BLaER1 treated with 17β-estradiol and CSF1 and Interleukin-3, amounts not matched to agents 10 nM and 100 nM (cell line): ENCODE data around the gene INS.

ENCODE experiments used
- H3K27ac ChIP-seq, 11 experiments: shearing (Covaris generic); formaldehyde crosslinking; 2 replicates each; pipeline ENCODE4 v1.8.1; 2022
- H3K27me3 ChIP-seq, 11 experiments: shearing (Covaris generic); formaldehyde crosslinking; 2 replicates each; pipeline ENCODE4 v1.8.1; 2022
- H3K36me3 ChIP-seq, 11 experiments: shearing (Covaris generic); formaldehyde crosslinking; 2 replicates each; pipeline ENCODE4 v1.8.1; 2022
- H3K4me1 ChIP-seq, 10 experiments: shearing (Covaris generic); formaldehyde crosslinking; 2 replicates each; pipeline ENCODE4 v1.8.1; 2022
- H3K4me2 ChIP-seq, 11 experiments: shearing (Covaris generic); formaldehyde crosslinking; 2 replicates each; pipeline ENCODE4 v1.8.1; 2022
- H3K4me3 ChIP-seq, 10 experiments: shearing (Covaris generic); formaldehyde crosslinking; 2 replicates each; pipeline ENCODE4 v1.8.1; 2022
- H3K9ac ChIP-seq, 11 experiments: shearing (Covaris generic); formaldehyde crosslinking; 2 replicates each; pipeline ENCODE4 v1.8.1; 2022
- H3K9me3 ChIP-seq, 11 experiments: shearing (Covaris generic); formaldehyde crosslinking; replicated peaks in 1 of 11; 2 replicates each; pipeline ENCODE4 v1.8.1; 2022
- H4K20me1 ChIP-seq, 11 experiments: shearing (Covaris generic); formaldehyde crosslinking; 2 replicates each; pipeline ENCODE4 v1.8.1; 2022
- Cebpa-rat ChIP-seq, 11 experiments: shearing (Covaris generic); IDR thresholded peaks; 2 replicates each; pipeline ENCODE4 v1.8.1; 2022

INS gene

DNA sequence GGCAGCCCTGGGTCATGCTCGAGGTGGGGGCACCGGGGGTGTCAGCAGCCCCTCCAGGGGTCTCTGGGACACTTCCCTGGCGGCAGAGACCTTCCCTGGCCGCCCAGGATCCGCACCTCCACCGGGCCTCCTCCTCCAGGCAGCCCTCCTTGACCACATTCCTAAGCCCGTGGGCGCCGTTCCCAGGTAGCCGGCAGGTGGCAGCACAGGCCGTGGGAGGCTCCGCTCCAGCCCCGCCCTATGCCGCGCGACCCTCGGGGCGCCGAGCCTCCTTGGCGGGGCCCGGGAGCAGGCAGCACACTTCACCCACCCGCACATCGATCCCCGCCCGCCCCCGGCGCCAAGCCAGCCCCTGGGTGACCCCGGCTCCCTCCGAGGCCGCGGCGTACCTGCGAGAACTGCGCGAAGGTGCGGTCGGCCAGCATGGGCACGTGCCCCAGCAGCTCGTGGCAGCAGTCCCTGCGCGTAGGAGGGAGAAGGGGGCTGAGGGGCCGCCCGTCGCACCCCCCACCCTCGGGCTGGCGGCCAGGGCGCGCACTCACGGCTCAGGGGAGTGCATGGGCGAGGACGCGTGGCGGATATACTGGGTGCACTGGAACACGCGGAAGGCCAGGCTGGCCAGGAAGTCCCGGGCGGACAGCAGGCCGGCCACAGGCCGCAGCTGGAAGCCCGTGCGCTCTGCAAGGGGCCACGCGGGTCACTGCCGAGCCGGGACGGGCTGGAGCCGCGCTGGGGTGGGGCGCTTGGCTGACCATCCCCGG is 5.3 kb upstream of the INS start:
- no peak for TF ChIP-seq Cebpa-rat (IDR thresholded peaks at IDR 0.05)
- H3K27me3 ChIP-seq, result peaks cover 35 to 80% (median 59%) of the 10 kb centered on the region in 11 experiments
- H4K20me1 ChIP-seq, result peaks cover 0 to 35% (median 0%) of the 10 kb centered on the region in 11 experiments; a peak in 10 of 22 replicates
- H3K9me3 ChIP-seq, result no peaks in the 10 kb centered on the region
- H3K36me3 ChIP-seq, result no peaks in the 10 kb centered on the region
- H3K9ac ChIP-seq, result no peak overlapping the region
- no peak overlapping the region for H3K4me3 ChIP-seq
- no peak overlapping the region for H3K27ac ChIP-seq
- peaks cover 0 to 32% (median 7%) of the 10 kb centered on the region in 10 experiments; a peak in 8 of 20 replicates for H3K4me1 ChIP-seq
- peak overlapping the region in 1 of 11 experiments; percentile 15; a peak in 2 of 22 replicates for H3K4me2 ChIP-seq

DNA sequence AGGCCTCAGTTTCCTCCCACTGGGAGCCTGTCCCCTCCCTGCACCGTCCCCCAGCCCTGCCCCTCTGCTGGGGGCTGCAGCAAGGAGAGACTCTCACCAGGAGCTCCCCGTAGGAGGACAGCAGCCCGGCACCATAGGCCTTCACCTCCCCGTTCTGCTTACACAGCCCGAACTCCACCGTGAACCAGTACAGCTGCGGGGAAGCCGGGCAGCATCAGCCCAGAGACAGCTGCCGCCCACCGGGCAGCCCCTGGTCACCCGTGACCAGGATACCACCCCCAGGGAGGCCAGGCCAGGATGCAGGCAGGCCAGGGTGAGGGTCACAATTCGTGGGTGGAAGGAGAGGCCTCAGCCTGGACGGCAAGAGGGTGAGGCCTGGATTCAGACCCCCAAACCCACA is 4.6 kb upstream of the INS start:
- Histone ChIP-seq H3K9ac (0 out of 22 replicates have a peak overlapping the region, but pooled peaks of 1 of the 11 experiments have one; percentile 33), H3K4me2 (peak overlapping the region in 4 of 11 experiments; percentile 6 to 19 (median 12); a peak in 6 of 22 replicates), H3K27ac (no peak overlapping the region), H3K36me3 (no peaks in the 10 kb centered on the region), H3K27me3 (peaks cover 35 to 77% (median 56%) of the 10 kb centered on the region in 11 experiments), H3K4me1 (peaks cover 0 to 32% (median 7%) of the 10 kb centered on the region in 10 experiments; a peak in 8 of 20 replicates), H3K4me3 (no peak overlapping the region), H4K20me1 (peaks cover 0 to 41% (median 0%) of the 10 kb centered on the region in 11 experiments; a peak in 10 of 22 replicates), H3K9me3 (no peaks in the 10 kb centered on the region)
- TF ChIP-seq Cebpa-rat (IDR thresholded peaks at IDR 0.05), result no peak

GRCh38 chr11:2164861-2165555 is 4.0 kb upstream of the INS start:
- no peak overlapping the region for H3K27ac ChIP-seq
- no peaks in the 10 kb centered on the region for H3K36me3 ChIP-seq
- H3K9ac ChIP-seq, result 0 out of 22 replicates have a peak overlapping the region, but pooled peaks of 1 of the 11 experiments have one; percentile 33
- peak overlapping the region in 4 of 11 experiments; percentile 6 to 19 (median 12); a peak in 6 of 22 replicates for H3K4me2 ChIP-seq
- H3K4me1 ChIP-seq, result peaks cover 0 to 32% (median 7%) of the 10 kb centered on the region in 10 experiments; a peak in 8 of 20 replicates
- peaks cover 0 to 47% (median 0%) of the 10 kb centered on the region in 11 experiments; a peak in 10 of 22 replicates for H4K20me1 ChIP-seq
- peaks cover 31 to 77% (median 51%) of the 10 kb centered on the region in 11 experiments for H3K27me3 ChIP-seq
- no peaks in the 10 kb centered on the region for H3K9me3 ChIP-seq
- no peak overlapping the region for H3K4me3 ChIP-seq
- no peak for TF ChIP-seq Cebpa-rat (IDR thresholded peaks at IDR 0.05)

GRCh38 chr11:2164081-2164480 is 3.1 kb upstream of the INS start:
- no peak for TF ChIP-seq Cebpa-rat (IDR thresholded peaks at IDR 0.05)

DNA sequence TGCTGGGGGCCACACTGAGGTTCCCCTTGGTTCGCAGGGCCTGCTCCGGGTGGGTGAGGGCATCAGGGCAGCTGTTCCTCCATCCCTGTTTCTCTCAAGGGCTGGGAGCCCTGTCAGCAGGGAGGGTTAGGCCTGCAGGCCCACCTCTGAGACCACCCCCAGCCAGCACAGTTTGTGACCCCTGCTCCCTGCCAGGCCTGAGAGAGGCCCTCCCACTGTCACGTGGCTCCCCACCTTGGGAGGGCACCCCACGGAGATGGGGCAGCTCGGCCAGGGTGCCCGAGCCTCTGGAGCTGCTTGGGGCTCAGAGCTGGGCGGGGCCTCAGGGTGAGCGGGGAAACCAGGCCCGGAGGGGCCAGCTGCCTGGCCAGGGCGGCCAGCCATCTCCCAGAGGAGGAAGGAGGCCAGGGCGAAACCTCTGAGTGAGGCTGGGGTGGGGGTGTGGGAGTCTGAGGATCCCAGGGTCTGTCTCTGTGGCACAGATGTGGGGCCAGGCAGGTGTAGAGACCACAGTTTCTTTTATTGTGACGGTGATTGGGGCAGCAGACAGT is 2.5 kb upstream of the INS start:
- Histone ChIP-seq H3K4me3 (no peak overlapping the region), H3K27me3 (peaks cover 17 to 68% (median 37%) of the 10 kb centered on the region in 11 experiments), H3K4me2 (peak overlapping the region in 1 of 11 experiments; percentile 23; a peak in 2 of 22 replicates), H3K9ac (no peak overlapping the region; a peak in 1 of 22 replicates), H3K27ac (no peak overlapping the region), H4K20me1 (peaks cover 0 to 47% (median 0%) of the 10 kb centered on the region in 11 experiments; a peak in 10 of 22 replicates), H3K4me1 (peaks cover 0 to 23% (median 0%) of the 10 kb centered on the region in 10 experiments; a peak in 5 of 20 replicates), H3K9me3 (no peaks in the 10 kb centered on the region), H3K36me3 (no peaks in the 10 kb centered on the region)
- no peak for TF ChIP-seq Cebpa-rat (IDR thresholded peaks at IDR 0.05)

More at GRCh38 chr11:2164081-2164480, 3.1 kb upstream of the INS start:
- H3K4me2 ChIP-seq, result no peak overlapping the region; a peak in 2 of 22 replicates
- peaks cover 0 to 24% (median 0%) of the 10 kb centered on the region in 10 experiments; a peak in 5 of 20 replicates for H3K4me1 ChIP-seq
- no peak overlapping the region for H3K27ac ChIP-seq
- peaks cover 0 to 47% (median 0%) of the 10 kb centered on the region in 11 experiments; a peak in 10 of 22 replicates for H4K20me1 ChIP-seq
- no peak overlapping the region for H3K9ac ChIP-seq
- H3K9me3 ChIP-seq, result no peaks in the 10 kb centered on the region
- H3K4me3 ChIP-seq, result no peak overlapping the region
- H3K36me3 ChIP-seq, result no peaks in the 10 kb centered on the region
- peaks cover 21 to 74% (median 42%) of the 10 kb centered on the region in 11 experiments for H3K27me3 ChIP-seq

DNA sequence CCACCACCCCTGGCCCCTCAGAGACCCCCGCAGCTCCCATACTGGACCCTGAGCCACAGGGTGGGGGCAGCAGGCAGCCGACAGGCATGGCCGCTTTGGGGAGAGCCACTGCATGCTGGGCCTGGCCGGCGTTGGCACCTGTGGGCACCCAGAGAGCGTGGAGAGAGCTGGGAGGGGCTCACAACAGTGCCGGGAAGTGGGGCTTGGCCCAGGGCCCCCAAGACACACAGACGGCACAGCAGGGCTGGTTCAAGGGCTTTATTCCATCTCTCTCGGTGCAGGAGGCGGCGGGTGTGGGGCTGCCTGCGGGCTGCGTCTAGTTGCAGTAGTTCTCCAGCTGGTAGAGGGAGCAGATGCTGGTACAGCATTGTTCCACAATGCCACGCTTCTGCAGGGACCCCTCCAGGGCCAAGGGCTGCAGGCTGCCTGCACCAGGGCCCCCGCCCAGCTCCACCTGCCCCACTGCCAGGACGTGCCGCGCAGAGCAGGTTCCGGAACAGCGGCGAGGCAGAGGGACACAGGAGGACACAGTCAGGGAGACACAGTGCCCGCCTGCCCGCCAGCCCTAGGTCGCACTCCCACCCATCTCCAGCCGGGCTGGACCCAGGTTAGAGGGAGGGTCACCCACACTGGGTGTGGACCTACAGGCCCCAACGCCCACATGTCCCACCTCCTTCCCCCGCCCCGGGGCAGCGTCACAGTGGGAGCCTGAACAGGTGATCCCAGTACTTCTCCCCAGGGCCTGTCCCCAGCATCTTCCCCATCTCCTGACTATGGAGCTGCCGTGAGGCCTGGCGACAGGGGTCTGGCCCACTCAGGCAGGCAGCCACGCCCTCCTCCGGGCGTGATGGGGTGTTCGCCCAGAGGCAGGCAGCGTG is 1.2 kb downstream of the INS start:
- Histone ChIP-seq H3K4me3 (no peak overlapping the region), H3K4me1 (peaks cover 0 to 12% (median 0%) of the 10 kb centered on the region in 10 experiments; a peak in 7 of 20 replicates), H3K4me2 (no peak overlapping the region), H3K9me3 (no peaks in the 10 kb centered on the region), H4K20me1 (peaks cover 0 to 42% (median 0%) of the 10 kb centered on the region in 11 experiments; a peak in 8 of 22 replicates), H3K9ac (no peak overlapping the region), H3K36me3 (no peaks in the 10 kb centered on the region), H3K27ac (no peak overlapping the region), H3K27me3 (peaks cover 0 to 39% (median under 1%) of the 10 kb centered on the region in 11 experiments; a peak in 7 of 22 replicates)
- no peak for TF ChIP-seq Cebpa-rat (IDR thresholded peaks at IDR 0.05)

- no peak for TF ChIP-seq Cebpa-rat (IDR thresholded peaks at IDR 0.05)
- Histone ChIP-seq H3K27ac (no peak overlapping the region), H3K9me3 (no peaks in the 10 kb centered on the region), H4K20me1 (peaks cover 0 to 37% (median 0%) of the 10 kb centered on the region in 11 experiments; a peak in 8 of 22 replicates), H3K27me3 (peaks cover 0 to 33% (median 0%) of the 10 kb centered on the region in 11 experiments; a peak in 6 of 22 replicates), H3K36me3 (no peaks in the 10 kb centered on the region), H3K4me1 (peaks cover 0 to 11% (median 4%) of the 10 kb centered on the region in 10 experiments; a peak in 10 of 20 replicates), H3K9ac (no peak overlapping the region), H3K4me2 (no peak overlapping the region), H3K4me3 (no peak overlapping the region)
Observed at GRCh38 chr11:2158966-2159365, 2.0 kb downstream of the INS start.

DNA sequence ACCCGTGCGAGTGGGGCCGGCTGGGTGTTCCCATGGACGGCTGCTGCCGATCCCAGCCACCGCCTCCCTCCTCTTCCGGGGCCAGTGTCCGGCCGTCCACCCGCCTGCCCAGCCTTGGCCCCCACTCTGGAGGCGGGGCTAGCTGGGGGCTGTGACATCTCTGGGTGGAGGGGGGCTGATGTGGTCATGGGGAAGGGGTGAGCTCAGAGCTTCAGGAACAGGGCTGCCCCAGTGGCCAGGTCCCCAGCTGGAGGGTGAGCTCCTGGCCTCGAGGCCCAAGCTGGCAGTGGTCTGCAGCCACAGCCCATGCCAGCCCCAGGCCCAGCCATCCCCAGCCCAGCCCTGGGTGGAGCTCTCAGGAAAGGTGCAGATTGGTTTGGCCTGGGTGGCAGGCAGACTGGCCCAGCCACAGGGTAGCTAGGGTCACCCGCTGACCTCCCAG is 2.7 kb downstream of the INS start:
- no peaks in the 10 kb centered on the region for H3K9me3 ChIP-seq
- no peaks in the 10 kb centered on the region for H3K36me3 ChIP-seq
- peaks cover 0 to 30% (median 0%) of the 10 kb centered on the region in 11 experiments; a peak in 7 of 22 replicates for H4K20me1 ChIP-seq
- no peak overlapping the region for H3K9ac ChIP-seq
- no peak overlapping the region for H3K4me2 ChIP-seq
- H3K4me3 ChIP-seq, result no peak overlapping the region
- no peak overlapping the region for H3K27ac ChIP-seq
- peaks cover 0 to 27% (median 0%) of the 10 kb centered on the region in 11 experiments; a peak in 4 of 22 replicates for H3K27me3 ChIP-seq
- H3K4me1 ChIP-seq, result peaks cover 0 to 11% (median 4%) of the 10 kb centered on the region in 10 experiments; a peak in 8 of 20 replicates
- TF ChIP-seq Cebpa-rat (IDR thresholded peaks at IDR 0.05), result no peak
